ENCODE data around the gene DCST2. TPM values are rescaled to one million over a fixed set of nuclear protein-coding genes. Genes with fewer than 3 reads are reported as not detected.
A peak's percentile ranks its signal among the peaks of the same experiment; 100 is the strongest.

The DCST2 gene
- total and polyA plus RNA-seq, 9 of the 15 experiments (the other 6 are each of a cell fraction or from before 2014, with no cell fraction given): 0.09 to 0.49 (median 0.11) TPM; not detected in 3

DNA sequence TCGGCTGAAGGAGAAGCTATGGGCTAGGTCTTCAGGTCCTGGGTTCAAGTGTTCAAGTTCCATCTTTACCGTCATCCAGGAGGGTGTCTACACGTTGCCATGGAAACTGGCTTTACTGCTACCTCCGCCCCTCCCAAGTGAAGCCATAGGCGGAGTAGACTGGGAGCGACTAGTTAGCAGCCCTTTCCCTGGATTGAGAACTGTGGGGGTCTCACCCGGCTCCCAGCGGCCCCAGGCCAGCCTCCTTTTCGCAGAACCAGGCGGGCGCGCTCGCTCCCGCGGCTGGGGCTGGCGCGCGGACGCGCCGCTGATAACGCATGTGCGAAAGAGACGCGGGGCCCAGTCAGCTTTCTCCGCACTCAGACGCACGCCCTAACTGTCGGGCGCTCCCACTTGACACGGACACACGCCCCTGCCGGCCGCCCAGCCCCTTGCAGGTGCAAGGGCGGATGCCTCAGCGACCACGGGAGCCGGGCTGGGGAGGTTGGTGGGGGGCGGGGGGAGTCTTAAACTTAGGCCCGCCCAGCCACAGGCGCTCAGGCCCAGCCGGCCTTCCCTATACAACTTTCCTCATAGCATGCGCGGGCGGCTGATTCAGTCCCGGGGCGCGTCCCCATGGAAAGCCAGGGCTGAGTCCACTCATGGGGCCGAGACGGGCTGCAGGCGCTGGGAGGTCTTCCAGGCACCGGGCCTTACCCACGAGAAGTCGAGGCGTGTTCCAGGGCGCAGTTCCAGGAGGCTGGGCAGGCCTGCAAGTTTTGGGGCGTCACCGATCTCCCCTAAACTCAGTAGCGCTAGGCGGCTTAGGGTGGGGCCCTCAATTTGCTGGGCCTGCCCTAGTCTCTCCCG lies 37.4 kb upstream of the DCST2 start (continued):
- TF ChIP-seq, protein P1, sequence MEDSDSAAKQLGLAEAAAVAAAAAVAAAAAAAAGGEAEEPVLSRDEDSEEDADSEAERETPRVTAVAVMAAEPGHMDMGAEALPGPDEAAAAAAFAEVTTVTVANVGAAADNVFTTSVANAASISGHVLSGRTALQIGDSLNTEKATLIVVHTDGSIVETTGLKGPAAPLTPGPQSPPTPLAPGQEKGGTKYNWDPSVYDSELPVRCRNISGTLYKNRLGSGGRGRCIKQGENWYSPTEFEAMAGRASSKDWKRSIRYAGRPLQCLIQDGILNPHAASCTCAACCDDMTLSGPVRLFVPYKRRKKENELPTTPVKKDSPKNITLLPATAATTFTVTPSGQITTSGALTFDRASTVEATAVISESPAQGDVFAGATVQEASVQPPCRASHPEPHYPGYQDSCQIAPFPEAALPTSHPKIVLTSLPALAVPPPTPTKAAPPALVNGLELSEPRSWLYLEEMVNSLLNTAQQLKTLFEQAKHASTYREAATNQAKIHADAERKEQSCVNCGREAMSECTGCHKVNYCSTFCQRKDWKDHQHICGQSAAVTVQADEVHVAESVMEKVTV (CRISPR knock-in tag; IDR thresholded peaks at IDR 0.05): no peak
- TF ChIP-seq ZNF263 (CRISPR knock-in tag; IDR thresholded peaks at IDR 0.05; ENCODE audit: borderline replicate concordance) (peak; percentile 46; the same call in 1 of the 2 replicates), RFX1 (IDR thresholded peaks at IDR 0.05) (peak; percentile 97), SNIP1 (IDR thresholded peaks at IDR 0.05; ENCODE audit: low read depth) (no peak), SMC3 (conservative IDR thresholded peaks at IDR 0.05; ENCODE audit: insufficient read depth, low read depth, low read length) (0 out of 2 replicates have a peak, but pooled peaks have one; percentile 1), CREB1 (IDR thresholded peaks at IDR 0.05) (peak; percentile 63), CREB1 (CRISPR knock-in tag; IDR thresholded peaks at IDR 0.05) (peak; percentile 85)
- TF ChIP-seq, protein P2, sequence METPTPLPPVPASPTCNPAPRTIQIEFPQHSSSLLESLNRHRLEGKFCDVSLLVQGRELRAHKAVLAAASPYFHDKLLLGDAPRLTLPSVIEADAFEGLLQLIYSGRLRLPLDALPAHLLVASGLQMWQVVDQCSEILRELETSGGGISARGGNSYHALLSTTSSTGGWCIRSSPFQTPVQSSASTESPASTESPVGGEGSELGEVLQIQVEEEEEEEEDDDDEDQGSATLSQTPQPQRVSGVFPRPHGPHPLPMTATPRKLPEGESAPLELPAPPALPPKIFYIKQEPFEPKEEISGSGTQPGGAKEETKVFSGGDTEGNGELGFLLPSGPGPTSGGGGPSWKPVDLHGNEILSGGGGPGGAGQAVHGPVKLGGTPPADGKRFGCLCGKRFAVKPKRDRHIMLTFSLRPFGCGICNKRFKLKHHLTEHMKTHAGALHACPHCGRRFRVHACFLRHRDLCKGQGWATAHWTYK (CRISPR knock-in tag; IDR thresholded peaks at IDR 0.05): 0 out of 2 replicates have a peak, but pooled peaks have one; percentile 47
- TF ChIP-seq, protein P3, sequence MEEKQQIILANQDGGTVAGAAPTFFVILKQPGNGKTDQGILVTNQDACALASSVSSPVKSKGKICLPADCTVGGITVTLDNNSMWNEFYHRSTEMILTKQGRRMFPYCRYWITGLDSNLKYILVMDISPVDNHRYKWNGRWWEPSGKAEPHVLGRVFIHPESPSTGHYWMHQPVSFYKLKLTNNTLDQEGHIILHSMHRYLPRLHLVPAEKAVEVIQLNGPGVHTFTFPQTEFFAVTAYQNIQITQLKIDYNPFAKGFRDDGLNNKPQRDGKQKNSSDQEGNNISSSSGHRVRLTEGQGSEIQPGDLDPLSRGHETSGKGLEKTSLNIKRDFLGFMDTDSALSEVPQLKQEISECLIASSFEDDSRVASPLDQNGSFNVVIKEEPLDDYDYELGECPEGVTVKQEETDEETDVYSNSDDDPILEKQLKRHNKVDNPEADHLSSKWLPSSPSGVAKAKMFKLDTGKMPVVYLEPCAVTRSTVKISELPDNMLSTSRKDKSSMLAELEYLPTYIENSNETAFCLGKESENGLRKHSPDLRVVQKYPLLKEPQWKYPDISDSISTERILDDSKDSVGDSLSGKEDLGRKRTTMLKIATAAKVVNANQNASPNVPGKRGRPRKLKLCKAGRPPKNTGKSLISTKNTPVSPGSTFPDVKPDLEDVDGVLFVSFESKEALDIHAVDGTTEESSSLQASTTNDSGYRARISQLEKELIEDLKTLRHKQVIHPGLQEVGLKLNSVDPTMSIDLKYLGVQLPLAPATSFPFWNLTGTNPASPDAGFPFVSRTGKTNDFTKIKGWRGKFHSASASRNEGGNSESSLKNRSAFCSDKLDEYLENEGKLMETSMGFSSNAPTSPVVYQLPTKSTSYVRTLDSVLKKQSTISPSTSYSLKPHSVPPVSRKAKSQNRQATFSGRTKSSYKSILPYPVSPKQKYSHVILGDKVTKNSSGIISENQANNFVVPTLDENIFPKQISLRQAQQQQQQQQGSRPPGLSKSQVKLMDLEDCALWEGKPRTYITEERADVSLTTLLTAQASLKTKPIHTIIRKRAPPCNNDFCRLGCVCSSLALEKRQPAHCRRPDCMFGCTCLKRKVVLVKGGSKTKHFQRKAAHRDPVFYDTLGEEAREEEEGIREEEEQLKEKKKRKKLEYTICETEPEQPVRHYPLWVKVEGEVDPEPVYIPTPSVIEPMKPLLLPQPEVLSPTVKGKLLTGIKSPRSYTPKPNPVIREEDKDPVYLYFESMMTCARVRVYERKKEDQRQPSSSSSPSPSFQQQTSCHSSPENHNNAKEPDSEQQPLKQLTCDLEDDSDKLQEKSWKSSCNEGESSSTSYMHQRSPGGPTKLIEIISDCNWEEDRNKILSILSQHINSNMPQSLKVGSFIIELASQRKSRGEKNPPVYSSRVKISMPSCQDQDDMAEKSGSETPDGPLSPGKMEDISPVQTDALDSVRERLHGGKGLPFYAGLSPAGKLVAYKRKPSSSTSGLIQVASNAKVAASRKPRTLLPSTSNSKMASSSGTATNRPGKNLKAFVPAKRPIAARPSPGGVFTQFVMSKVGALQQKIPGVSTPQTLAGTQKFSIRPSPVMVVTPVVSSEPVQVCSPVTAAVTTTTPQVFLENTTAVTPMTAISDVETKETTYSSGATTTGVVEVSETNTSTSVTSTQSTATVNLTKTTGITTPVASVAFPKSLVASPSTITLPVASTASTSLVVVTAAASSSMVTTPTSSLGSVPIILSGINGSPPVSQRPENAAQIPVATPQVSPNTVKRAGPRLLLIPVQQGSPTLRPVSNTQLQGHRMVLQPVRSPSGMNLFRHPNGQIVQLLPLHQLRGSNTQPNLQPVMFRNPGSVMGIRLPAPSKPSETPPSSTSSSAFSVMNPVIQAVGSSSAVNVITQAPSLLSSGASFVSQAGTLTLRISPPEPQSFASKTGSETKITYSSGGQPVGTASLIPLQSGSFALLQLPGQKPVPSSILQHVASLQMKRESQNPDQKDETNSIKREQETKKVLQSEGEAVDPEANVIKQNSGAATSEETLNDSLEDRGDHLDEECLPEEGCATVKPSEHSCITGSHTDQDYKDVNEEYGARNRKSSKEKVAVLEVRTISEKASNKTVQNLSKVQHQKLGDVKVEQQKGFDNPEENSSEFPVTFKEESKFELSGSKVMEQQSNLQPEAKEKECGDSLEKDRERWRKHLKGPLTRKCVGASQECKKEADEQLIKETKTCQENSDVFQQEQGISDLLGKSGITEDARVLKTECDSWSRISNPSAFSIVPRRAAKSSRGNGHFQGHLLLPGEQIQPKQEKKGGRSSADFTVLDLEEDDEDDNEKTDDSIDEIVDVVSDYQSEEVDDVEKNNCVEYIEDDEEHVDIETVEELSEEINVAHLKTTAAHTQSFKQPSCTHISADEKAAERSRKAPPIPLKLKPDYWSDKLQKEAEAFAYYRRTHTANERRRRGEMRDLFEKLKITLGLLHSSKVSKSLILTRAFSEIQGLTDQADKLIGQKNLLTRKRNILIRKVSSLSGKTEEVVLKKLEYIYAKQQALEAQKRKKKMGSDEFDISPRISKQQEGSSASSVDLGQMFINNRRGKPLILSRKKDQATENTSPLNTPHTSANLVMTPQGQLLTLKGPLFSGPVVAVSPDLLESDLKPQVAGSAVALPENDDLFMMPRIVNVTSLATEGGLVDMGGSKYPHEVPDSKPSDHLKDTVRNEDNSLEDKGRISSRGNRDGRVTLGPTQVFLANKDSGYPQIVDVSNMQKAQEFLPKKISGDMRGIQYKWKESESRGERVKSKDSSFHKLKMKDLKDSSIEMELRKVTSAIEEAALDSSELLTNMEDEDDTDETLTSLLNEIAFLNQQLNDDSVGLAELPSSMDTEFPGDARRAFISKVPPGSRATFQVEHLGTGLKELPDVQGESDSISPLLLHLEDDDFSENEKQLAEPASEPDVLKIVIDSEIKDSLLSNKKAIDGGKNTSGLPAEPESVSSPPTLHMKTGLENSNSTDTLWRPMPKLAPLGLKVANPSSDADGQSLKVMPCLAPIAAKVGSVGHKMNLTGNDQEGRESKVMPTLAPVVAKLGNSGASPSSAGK (IDR thresholded peaks at IDR 0.05): peak; percentile 57; the same call in 1 of the 2 replicates
- TF ChIP-seq, protein P4, sequence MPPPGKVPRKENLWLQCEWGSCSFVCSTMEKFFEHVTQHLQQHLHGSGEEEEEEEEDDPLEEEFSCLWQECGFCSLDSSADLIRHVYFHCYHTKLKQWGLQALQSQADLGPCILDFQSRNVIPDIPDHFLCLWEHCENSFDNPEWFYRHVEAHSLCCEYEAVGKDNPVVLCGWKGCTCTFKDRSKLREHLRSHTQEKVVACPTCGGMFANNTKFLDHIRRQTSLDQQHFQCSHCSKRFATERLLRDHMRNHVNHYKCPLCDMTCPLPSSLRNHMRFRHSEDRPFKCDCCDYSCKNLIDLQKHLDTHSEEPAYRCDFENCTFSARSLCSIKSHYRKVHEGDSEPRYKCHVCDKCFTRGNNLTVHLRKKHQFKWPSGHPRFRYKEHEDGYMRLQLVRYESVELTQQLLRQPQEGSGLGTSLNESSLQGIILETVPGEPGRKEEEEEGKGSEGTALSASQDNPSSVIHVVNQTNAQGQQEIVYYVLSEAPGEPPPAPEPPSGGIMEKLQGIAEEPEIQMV (tag; conservative IDR thresholded peaks at IDR 0.05; ENCODE audit: low read depth): no peak; the same call in 1 of the 2 replicates

Measured in K562 (cell line).